HG03175 (cell line): ENCODE measurements around the gene SMAD7.

Experiments
- ATAC-seq: cut with Tn5 transposase; IDR thresholded peaks from one replicate; pipeline ENCODE4 v1.9.1; 2021; ENCODE audit warnings: mild to moderate bottlenecking, moderate library complexity; ENCODE audit not compliant: unreplicated experiment

Gene SMAD7, protein sequence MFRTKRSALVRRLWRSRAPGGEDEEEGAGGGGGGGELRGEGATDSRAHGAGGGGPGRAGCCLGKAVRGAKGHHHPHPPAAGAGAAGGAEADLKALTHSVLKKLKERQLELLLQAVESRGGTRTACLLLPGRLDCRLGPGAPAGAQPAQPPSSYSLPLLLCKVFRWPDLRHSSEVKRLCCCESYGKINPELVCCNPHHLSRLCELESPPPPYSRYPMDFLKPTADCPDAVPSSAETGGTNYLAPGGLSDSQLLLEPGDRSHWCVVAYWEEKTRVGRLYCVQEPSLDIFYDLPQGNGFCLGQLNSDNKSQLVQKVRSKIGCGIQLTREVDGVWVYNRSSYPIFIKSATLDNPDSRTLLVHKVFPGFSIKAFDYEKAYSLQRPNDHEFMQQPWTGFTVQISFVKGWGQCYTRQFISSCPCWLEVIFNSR

DNA sequence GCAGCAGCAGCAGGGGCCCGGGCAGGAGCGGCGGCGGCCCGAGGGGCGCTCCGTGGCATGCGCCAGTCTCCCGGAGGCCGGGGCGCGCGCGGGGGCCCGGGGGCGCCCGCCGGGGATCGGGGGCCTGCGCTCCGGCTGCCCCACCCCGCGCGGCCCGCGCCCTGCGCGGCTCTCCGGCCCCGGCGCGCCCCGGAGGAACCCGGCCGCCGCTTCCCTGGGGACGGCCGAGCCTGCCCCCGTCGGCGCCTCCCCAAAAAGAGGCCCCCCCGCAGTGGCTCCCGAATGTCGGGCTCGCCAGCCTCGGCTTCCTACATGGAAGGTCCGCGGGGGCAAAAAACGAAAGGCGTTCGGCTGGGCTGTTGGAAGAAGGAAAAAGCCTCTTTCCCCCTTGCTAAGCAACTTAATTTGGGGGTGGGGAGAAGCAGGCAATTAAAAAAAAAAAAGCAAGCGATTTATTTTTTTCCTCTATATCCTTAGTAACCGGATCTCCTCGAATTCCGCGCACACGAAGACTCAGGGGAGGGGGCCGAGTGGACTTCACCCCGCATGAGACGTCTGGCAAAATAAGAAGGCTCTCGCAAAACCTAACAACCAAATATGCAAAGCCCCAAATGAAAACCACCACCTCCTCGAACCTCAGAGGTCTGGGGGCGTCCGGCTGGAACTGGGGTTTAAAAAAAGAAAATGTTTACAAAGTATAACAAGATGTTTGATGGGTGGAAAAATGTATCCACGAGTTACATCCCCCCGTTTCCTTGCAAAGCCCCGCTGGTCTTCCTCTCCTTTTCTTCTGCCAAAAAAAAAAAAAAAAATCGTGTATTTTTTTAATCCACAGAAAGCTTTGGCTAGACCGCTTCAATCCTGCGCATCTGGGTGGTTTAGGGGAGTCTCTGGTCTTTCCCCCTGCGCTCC, at the start of gene SMAD7:
SMAD7 (minus strand) TSS at position 430 of the 912 bp plus-strand sequence. CDS start 541 bp downstream, outside the sequence.
- no peak for ATAC-seq

DNA sequence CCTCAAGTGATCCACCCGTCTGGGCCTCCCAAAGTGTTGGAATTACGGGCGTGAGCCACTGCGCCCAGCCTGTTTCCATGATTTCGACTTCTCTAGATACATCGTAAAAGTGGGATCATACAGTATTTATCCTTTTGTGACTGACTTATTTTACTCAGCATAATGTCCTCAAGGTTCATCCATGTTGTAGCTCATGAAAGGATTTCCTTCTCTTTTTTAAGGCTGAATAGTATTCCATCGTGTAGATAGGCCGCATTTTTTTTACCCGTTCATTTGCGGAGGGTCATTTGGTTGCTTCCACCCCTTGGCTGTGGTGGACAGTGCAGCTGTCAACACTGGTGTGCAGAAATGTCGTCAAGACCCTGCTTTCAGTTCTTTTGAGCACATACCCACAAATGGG, 48.8 kb upstream of the SMAD7 start:
- no peak for ATAC-seq

DNA sequence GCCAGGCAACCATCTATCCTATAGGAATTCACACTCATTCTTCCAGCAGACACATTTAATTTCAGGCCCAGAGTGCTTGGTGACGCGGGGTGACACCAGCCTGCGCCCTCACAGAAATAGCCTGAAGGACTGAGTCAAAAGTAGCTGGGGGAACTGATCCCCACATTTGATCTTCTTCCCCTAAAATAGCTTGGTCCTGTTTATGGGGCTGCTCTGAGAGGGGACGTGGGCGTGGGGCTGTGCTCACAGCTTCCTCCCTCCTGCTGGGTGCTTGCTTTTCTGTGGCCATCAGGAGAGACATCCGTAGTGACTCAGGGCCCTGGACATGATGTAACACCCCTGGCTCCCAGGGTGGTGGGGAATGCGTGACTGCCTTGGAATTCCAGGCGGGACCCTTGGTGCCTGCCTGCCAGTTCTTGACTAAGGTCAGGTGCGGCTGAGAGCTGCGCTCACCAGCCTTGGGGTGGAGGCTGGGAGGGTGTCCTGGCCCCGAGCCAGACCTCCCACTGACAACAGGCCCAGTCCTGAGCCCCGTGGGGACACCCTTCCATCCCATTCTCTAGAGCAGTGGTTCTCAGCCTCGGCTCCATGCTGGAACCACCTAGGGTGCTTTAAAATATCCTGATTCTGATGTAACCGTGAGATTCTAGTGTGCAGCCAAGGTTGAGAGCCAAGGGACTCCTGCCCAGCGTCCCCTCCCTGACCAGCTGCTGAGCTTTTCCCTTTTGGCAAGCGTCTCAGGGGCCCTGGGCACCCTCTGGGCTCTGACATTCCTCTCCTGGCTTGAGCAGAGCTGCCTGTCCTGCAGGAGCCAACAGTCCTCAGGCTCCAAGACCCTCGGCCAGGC, 47.4 kb upstream of the SMAD7 start:
- no peak for ATAC-seq

DNA sequence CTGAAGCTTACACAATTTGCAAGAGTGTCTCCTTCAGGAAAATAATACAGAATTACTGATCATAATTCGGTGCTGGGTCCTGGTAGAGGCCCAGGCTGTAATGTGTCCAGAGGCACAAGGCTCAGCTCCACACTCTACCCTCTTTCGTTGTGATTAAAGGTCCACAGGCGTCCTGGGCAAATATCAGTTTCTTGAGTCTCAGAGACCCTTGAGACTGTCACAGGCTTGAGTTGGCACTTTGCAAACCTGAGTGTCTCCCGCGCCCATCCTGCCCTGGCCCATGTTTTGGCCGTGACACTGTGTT, 46.9 kb upstream of the SMAD7 start:
- no peak for ATAC-seq

DNA sequence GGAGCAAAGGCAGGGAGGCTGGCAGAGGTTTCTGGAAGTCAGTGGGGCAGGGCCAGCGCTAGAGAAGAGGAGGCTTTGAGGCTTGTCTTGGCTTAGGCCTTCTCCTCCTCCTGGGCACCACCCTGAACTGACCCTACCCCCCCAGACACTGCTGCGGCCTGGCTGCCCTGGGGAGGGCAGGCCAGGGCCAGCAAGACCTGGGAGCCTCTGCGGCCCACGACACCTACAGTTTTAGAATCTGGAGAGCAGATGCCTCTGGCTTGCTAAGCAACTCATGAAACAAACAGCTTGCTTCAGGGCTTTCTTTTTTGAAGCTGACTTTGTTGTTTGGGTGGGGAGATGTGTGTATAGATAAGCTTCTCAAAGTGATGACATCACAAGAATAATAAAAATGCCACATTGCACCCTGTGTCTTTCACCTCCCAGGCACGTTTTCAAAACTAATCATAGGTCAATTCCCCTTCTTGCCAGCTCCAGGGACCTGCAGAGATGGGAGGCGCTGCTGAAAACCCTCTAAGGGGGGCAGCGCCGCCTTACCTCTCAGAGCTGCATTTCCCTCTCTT, 46.2 kb upstream of the SMAD7 start:
- no peak for ATAC-seq

DNA sequence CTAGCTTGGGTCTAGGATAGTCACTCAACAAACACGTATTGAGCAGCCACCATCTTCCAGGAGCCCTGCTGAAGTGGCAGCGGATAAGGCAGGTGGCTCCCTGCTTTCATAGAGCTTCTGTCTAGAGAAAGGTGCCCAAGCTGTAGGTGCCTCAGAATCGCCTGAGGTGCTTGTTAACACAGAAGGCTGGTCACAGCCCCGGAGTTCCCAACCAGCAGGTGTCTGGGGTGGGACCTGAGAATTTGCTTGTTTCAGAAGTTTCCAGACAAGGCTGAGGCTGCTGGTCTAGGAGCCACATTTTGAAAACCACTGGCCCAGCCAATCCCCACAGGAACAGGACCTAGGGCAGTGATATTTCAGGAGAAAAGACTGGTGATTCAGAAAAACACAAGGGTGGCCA, 45.3 kb upstream of the SMAD7 start:
- ATAC-seq, result no peak

DNA sequence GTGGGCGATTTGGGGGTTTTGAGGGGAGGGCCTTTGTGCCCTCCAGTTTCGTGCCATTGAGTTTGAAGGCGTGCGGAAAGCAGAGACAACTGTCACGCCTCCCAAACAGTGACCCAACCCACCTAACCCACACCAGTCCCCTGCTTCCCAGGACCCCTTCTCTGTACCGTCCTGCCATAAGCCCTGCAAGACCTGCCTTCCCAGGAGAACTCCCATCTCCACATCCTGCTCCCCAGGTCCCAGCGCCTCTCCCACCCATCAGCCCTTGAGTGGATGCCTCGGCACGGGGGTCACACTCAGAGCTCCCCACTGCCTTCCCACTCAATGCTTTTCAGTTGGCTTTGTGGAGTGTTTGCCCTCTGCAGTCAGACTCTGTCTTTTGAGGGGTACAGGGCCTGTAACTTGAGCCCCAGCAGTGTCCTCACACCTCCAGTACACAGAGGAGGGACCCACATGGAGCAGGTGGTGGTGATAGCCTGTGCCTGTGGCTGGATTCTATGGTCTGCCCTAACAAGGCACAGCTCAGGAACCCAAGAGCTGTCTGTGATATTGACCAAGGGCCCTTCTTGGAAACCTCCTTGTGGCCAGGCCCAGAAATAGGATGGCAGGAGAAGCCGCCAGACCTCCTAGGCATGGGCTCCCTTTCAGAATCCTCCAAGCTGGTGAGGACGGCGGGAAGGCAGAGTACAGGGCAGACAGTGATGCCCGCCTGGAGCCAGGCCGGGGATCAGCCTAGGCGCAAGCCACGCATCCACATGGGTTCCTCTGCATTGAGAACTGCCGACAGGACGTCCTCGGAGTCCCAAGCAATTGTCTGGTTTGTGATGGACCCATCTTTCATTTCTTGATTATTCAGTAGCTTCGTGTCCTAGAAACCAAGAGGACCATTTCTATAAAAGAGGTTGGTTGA, 44.4 kb upstream of the SMAD7 start:
- ATAC-seq, result no peak

DNA sequence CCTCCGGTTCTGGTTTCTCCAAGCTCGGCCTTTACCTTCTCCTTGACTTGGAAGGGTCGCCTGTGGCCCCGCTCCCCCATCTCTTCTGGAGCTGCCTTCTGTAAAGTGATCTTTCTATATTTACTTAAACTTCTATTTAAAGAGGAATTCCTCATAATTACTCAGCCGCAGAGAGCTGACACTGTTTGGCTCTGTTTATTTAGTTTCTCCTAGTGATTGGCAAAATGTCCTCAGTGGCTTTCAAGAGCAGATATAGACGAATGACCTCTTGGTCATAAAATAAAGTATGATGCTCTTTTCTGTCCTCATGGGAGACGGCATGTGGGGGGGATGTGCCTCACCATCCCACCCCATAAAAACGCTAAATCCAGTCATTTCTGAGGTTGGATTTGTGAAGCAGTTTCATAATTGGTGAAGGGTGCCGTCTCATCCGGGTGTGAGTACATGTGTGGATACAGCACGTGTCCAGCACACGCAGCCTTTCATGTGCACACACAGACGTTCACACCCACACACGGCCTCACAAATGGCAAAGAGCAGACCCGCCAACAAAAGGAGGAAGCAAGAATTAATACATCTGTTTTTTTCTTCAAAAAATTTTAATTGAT, 43.4 kb upstream of the SMAD7 start:
- ATAC-seq, result no peak

DNA sequence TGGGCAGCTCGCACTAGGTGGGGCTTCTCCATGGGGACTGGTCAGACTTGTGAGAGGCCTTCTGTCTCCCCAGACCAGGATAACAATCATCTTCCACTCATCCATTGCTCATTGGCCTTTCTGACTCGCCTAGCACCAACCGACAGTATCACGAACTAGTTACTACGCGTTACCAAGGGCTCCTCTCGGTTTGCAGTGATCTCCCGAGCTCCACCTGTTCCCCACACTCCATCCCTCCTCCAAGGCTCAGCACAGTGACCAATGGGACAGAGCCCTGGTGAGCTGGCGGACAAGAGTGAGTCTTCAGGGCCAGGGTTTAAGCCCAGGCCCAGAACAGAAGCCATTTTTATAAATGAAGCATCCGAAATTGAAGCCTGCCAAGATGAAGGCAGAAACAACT, 42.8 kb upstream of the SMAD7 start:
- no peak for ATAC-seq

DNA sequence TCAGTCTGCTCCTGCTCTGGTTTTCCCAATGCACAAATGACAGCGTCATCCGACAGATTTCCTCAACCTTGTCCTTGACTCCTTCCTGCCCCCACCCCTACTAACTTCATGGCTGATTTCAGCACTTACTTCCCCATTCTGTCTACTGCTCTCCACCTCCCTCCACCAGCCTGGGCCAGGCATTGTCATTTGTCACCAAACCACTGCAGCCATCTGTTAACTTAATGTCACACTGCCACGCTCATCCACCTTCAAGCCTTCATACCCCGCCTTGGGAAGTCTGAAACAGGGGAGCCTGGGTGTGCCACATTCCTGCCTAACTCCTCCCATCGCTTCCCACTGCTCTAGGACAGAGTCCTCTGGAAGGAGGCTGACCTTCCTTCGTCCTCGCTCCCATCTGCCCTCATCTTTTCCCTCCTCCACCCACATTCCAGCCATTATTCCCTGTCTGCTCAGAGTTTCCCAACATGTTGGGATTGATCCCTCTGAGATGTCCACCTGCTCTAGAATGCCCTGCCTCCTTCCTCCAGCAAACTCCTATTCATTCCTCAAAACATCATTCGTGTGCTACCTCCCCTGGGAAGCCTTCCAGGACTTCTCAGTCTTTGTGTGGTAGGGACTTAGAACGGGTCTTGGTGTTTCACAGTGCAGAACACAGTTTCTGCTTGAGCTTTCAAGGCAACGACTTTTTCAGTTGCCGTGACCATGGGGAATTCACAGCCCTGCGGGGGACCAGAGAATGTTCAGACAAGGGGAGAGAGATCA, 42.2 kb upstream of the SMAD7 start:
- ATAC-seq, result peak; percentile 73

DNA sequence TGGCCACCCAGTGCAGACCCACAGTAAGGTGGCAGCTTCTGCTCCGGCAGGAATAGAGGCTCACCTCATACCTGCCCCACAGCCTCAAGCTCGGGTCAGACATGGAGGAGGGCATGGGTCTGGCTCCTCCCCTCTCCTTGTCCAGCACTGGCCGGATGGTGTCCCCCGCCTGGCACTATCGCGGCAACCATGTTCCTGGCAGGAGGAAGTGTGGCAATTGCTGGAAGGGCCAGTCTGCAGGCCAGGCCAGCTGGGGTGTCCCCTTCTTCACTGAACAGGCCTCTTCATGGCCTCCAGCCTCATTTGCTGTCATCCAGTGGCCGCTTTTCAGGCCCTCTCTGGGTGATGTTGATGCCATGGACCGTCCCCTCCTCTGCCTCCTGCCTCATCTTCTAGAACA, 41.4 kb upstream of the SMAD7 start:
- no peak for ATAC-seq

DNA sequence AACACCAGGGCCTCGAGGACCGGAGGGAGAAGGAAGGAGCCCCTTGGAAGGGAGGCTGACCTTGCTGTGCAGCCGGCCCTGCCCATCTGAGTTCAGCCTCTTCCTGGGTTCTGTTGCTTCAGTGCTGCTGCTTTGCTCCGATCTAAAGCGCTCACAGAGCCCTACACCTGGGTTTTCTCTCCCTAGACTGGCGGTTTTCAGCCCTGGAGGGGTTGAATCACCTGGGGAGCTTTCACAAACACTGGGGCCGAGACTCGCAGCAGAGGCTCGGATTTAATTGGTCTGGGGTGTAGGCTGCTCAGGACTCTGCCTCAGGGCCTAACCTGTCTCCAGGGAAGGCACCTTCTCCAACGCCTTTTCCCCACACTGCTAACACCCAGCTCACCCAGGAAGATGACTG, 40.9 kb upstream of the SMAD7 start:
- ATAC-seq, result no peak

DNA sequence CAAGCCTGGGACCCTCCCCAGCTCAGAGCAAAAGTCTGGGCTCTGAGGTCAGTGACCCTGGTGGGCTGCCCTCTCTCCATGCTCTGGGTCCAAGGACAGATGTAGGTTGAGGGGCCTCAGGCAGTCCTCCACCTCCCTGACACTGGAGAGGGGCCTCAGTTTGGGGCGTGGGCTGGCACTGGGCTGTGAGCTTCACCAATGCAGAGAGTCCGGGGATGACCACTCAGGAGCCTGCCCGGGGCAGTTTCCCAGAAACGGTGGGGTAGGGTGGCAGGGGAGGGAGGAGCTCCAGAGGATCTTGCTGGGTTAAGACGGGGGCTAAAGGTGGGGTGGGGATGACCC, 40.5 kb upstream of the SMAD7 start:
- ATAC-seq, result no peak

DNA sequence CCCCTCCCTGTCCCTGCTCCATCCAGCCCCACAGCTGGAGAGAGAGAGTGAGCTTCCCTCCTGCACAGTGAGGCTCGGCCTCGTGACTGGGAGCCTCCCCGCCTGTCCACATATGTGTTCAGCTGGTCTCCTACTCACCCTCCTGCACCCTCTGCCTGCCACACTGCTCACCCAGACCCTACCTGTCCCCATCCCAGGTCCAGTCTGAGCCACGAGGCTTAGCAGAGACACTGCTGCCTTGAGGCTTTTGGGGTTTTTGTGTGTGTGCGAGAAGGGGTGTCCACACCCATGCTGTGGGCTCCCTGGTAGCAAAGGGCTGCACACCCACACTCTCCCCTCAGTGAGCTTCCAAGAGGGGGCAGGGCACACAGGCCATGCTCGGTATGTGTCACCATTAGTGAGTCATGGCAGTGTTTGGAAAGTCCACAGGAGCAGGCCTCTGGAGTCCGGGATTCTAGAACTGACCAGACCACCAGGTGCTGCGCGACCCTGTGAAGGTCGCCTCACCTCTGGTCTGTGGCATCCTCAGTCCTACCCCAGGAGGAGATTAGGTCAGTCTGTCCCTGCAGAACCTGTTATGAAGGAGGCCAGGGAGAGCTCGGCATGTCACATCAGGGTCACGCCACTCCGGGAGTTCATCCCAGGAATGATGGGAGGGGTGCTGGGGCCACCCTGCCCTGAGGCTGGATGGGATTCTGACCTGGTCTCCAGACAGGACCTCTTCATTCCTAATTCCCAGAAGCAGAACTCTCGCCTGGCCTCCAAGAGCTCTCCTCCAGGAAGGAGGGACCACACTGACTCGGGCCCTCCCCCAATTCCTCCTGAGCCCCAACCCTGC, 39.9 kb upstream of the SMAD7 start:
- no peak for ATAC-seq

DNA sequence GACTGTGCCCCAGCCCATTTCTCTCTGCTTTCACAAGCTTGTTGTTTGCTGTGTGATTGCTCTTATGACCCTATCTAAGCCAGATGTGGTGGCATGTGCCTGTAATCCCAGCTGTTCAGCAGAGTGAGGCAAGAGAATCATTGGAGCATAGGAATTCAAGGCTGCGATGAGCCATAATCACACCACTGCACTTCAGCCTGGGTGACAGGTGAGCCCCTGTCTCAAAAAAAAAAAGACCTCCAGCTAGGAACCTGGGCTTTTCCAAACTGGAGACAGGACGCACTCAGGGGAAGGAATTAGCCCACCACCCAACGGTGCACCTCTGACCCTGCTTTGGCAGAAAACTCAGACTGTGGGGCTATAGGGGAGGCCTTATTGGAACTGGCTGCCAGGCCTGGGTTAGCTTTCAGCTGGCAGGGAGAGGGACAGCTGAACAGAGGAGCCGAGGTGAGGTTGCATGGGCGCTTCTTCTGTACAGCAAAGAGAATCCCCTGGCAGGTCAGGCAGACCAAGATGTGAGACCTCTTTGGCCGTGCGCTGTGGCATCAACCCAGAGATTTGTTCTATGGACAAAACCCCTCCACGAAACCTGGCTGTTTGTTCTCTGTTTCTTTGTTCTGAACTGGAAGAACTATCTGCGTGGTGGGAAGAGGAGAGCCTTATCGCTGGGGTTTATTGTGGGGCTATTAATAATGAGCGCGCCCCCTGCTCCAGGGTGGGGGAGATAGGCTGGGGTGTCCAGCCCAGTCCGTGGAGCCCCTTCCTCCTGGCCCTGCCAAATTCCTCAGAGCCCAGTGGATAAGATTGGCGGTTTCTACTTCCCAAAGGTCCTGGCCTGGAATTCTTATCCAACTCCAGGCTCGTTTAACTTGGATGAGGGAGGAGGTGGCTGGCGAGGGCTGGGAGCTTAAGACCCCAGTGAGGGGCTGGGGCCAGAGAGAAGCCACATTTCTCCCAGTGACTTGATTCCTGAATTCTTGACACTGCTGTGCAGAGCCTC, 38.8 kb upstream of the SMAD7 start:
- ATAC-seq, result no peak

DNA sequence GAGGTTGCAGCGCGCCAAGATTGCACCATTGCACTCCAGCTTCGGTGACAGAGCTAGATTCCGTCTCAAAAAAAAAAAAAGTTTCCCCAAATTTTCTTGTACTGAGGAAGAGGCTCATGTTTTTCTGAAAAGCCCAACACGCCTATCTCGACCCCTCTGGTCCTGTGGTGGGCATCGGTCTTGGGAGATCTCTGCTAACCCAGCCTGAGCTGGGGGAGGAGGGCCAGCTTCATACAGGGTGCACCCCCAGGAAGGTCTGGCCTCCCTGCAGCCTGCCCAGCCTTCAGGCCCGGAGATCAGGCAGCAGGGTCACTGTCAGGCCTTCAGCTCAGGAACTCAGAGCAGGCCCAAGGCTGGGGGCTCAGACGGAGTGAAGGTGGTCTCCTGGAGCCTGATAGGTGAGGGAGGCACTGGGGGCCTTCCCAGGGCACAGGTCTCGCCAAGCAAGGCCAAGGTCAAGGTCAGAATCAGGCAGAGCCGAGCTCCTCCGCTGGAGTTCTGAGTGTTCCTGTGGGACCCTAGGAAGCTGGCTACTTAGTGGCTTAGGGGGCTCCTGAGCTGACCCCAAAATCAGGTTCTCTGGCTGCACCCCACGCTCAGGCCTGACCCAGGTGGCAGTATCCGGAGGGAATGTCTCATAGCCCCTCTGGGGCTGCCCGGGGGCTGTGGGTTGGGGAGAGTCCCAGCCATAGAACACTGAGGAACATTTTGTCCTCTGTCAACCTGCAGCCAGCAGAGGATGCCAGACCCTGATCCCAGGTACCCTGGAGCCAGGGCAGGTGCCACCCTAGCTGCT, 37.9 kb upstream of the SMAD7 start:
- no peak for ATAC-seq
